Prostate gland (tissue), 2 donors: ENCODE results near the gene ARHGEF11.

Source experiments
- POLR2A ChIP-seq: fragments of 450-650 bp; IDR thresholded peaks from one replicate; pipeline ENCODE4 v1.6.1; 2016; ENCODE audit warnings: antibody characterized with exemption, mild to moderate bottlenecking
- TF ChIP-seq, protein P1 (sequence below), 4 experiments: fragments of 200-600 bp in 2 of 4; fragments of 450-650 bp in 2 of 4; sonication (generic) in 2 of 4; IDR thresholded peaks; 1 replicate in 3 of 4; 2 replicates in 1 of 4; pipeline ENCODE4 v1.5.1; 2016 to 2019; ENCODE audit warnings: antibody characterized with exemption in 4 of 4, mild to moderate bottlenecking in 2 of 4, moderate library complexity in 2 of 4

GRCh38 chr1:157008502-157008901, 37.0 kb downstream of the ARHGEF11 start:
- TF ChIP-seq, protein P1, sequence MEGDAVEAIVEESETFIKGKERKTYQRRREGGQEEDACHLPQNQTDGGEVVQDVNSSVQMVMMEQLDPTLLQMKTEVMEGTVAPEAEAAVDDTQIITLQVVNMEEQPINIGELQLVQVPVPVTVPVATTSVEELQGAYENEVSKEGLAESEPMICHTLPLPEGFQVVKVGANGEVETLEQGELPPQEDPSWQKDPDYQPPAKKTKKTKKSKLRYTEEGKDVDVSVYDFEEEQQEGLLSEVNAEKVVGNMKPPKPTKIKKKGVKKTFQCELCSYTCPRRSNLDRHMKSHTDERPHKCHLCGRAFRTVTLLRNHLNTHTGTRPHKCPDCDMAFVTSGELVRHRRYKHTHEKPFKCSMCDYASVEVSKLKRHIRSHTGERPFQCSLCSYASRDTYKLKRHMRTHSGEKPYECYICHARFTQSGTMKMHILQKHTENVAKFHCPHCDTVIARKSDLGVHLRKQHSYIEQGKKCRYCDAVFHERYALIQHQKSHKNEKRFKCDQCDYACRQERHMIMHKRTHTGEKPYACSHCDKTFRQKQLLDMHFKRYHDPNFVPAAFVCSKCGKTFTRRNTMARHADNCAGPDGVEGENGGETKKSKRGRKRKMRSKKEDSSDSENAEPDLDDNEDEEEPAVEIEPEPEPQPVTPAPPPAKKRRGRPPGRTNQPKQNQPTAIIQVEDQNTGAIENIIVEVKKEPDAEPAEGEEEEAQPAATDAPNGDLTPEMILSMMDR (IDR thresholded peaks at IDR 0.05): no peak
- no peak for TF ChIP-seq POLR2A
